GM10266 (cell line): ENCODE results near the gene KRAS.

Source experiments
- DNase-seq: peaks from one replicate; pipeline ENCODE4 v3.0.0; 2012; ENCODE audit errors: extremely low spot score
- CTCF ChIP-seq: IDR thresholded peaks from 2 replicates; pipeline ENCODE4 v1.5.1; 2012; ENCODE audit warnings: mild to moderate bottlenecking, low read depth; ENCODE audit not compliant: control insufficient read depth, insufficient read depth; ENCODE audit errors: missing control alignments

KRAS gene

DNA sequence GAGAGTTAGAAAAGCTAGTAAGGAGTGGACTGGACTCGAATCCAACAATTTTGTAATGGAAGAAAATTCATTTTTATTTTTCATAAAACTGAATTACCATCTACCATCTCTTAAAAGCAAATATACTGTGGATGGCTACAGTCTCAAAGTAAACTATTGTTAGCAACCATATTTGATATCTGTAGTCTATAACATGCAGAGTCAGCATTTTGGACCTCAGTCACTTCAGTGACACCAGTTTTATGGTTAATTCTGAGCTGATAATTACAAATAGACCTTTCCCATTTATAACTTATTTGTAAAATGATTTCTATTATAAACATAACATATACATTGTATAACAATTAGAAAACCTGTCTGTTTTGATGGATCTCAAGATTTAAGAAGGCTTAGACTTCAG, 2.0 kb downstream of the KRAS start:
- no peak for TF ChIP-seq CTCF
- DNase-seq = no peak

DNA sequence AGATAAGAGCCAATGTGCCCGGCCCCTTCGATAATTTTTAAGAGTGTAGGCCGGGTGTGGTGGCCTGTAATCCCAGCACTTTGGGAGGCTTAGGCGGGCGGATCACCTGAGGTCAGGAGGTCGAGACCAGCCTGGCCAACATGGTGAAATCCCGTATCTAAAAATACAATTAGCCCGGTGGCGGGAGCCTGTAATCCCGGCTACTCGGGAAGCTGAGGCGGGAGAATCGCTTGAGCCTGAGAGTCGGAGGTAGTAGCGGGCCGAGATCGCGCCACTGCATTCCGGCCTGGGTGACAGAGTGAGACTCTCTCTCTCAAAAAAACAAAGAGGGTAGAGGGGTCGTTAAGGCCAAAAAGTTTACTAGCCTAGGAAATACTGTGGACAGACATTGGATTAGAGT, 2.6 kb downstream of the KRAS start:
- no peak for TF ChIP-seq CTCF
- no peak for DNase-seq

DNA sequence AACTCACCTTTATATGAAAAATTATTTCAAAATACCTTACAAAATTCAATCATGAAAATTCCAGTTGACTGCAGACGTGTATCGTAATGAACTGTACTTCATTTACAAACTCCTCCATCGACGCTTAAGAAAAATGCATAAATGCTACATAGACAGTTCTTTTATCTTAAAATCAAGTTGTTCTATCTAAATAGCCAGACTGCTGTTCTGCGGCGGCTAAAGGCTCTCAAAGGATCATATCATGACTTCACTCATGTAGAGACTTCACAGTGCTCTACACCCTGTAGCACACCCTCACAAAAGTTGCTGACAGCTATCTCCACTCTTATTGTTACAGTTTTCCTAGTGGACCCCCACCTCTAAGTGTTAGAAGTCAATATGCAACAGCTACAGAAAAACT, 5.2 kb downstream of the KRAS start:
- no peak for TF ChIP-seq CTCF
- no peak for DNase-seq

- no peak for TF ChIP-seq CTCF
- DNase-seq = no peak
Measured at GRCh38 chr12:25243680-25243990, 7.1 kb downstream of the KRAS start.

DNA sequence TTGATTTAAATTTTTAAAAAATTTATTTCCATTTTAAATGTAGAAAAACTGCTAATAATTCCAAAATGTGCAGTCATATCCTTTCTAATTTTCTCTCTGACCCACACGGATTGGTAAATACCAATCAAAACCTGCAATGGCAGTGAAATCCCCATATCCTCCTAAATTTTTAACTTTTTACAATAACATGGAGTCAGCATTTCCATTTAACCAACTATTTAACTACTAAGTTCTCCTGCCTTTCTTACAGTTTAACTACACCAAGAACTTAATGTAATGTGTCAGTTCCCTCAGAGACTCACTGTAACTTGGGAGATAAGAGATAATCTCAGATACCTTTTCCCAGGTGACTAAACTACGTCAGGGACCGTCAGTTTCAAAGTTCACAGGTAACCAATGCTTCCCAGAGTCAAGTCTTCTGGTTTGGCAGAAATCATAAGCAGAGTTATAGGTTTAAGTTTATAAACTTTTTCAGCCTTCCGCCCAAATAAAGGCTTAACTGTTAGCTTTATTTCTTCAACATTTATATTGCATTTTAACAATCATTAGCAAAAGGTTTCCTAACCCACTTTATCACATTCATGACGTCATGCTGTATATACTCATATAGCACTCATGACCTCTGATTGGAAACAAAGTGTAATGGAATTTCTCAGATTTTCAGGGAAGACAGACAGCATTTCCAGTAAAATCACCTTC, 7.6 kb downstream of the KRAS start:
- no peak for DNase-seq
- TF ChIP-seq CTCF = no peak

GRCh38 chr12:25241167-25242020, 9.3 kb downstream of the KRAS start:
- TF ChIP-seq CTCF = peak; percentile 61
- no peak for DNase-seq

DNA sequence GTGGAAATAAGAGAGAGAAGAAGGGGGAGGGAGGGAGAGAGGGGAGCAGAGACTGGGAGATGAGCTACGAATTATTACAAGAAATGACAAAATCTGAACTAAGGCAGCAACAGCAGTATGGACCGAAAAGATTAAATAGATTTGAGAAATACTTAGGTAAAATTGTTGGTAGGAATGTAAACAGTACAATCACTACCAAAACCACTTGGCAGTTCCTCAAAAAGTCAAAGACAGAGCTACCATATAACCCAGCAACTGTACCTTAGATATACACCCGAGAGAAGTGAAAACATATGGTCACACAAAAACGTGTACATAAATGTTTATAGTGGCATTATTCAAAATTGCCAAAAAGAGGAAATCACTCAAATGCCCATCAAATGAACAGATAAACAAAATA, 14.1 kb downstream of the KRAS start:
- DNase-seq = no peak
- no peak for TF ChIP-seq CTCF
